Measurements from ENCODE around the gene TBCC. TPM values are rescaled to one million over a fixed set of nuclear protein-coding genes. Genes with fewer than 3 reads are reported as not detected.

The TBCC gene
- total RNA-seq, 2 experiments from 2014 or later = 78.0 to 136 TPM

DNA sequence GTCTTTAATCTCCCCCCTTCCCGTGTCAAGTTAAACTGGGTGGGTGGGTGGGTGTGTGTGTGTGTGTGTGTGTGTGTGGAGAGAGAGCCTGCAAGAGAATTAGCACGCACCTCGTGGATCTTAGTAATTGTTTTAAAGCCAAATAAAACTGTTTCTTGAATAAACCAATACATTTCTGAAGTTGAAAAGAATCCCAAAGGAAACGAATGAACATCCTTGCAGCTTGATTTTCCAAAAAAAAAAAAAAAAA, 35.6 kb upstream of the TBCC start:
- POLR2A ChIA-PET = interaction anchor here (0.5 to 27.1 kb wide), 7 partner anchors 11 to 998 kb away, joined by 3 to 494 read pairs (median 4); partner anchors contain the start of gene TBCC
- CTCF ChIA-PET (ENCODE audit: unreplicated experiment) = no interaction called here
- peaks cover 28% of the 10 kb centered on the region; the same call in 1 of the 2 replicates for H3K36me3 ChIP-seq (ENCODE audit: insufficient read depth, low read length)
- peaks cover 5% of the 10 kb centered on the region for H4K20me1 ChIP-seq (ENCODE audit: insufficient read depth, low read length)
- no peak for TF ChIP-seq EZH2phosphoT487 (IDR thresholded peaks at IDR 0.05; ENCODE audit: borderline replicate concordance, low read depth, low read length)
- TF ChIP-seq, protein P1, sequence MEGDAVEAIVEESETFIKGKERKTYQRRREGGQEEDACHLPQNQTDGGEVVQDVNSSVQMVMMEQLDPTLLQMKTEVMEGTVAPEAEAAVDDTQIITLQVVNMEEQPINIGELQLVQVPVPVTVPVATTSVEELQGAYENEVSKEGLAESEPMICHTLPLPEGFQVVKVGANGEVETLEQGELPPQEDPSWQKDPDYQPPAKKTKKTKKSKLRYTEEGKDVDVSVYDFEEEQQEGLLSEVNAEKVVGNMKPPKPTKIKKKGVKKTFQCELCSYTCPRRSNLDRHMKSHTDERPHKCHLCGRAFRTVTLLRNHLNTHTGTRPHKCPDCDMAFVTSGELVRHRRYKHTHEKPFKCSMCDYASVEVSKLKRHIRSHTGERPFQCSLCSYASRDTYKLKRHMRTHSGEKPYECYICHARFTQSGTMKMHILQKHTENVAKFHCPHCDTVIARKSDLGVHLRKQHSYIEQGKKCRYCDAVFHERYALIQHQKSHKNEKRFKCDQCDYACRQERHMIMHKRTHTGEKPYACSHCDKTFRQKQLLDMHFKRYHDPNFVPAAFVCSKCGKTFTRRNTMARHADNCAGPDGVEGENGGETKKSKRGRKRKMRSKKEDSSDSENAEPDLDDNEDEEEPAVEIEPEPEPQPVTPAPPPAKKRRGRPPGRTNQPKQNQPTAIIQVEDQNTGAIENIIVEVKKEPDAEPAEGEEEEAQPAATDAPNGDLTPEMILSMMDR (conservative IDR thresholded peaks at IDR 0.05; ENCODE audit: low read length) = no peak
- peak overlapping the region; percentile 92 for H3K27ac ChIP-seq (ENCODE audit: low read depth, low read length, poor library complexity, severe bottlenecking)
- no peaks in the 10 kb centered on the region for H3K9me3 ChIP-seq (ENCODE audit: low read length)
- H3K4me1 ChIP-seq (ENCODE audit: insufficient read depth, low read length, poor library complexity, severe bottlenecking) = peaks cover 70% of the 10 kb centered on the region
- no peak overlapping the region for H2AFZ ChIP-seq (ENCODE audit: low read length)
- H3K79me2 ChIP-seq (ENCODE audit: insufficient read depth, low read depth, low read length) = peaks cover 79% of the 10 kb centered on the region
- no TSS peak for BruUV-seq (replicated peaks)
- peak overlapping the region; percentile 75 for H3K4me3 ChIP-seq (ENCODE audit: low read depth, low read length, poor library complexity, severe bottlenecking)
- intact Hi-C loops (cut with micrococcal nuclease; ENCODE audit: unreplicated experiment) = no loop called here
- no peaks in the 10 kb centered on the region for H3K9me2 ChIP-seq (ENCODE audit: insufficient read depth, low read length)
- H3K4me2 ChIP-seq (ENCODE audit: low read length) = peak overlapping the region; percentile 75; the same call in 1 of the 2 replicates
- peak; percentile 65 for DNase-seq (ENCODE audit: low spot score)

DNA sequence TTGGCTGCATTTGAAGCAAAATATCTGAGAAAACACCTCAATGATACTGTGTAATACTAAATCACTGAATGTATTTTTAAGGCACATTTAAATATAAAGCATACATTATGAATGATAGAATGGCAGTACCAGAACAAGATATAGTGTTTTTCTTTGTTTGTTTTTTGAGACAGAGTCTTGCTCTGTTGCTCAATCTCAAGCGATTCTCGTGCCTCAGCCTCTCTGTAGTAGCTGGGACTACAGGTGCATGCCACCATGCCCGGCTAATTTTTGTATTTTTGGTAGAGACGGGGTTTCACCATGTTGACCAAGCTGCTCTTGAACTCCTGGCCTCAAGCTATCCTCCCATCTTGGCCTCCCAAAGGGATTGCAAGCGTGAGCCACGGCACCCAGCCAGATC, 33.6 kb upstream of the TBCC start:
- intact Hi-C loops (cut with micrococcal nuclease; ENCODE audit: unreplicated experiment) = no loop called here
- peaks cover 70% of the 10 kb centered on the region for H3K4me1 ChIP-seq (ENCODE audit: insufficient read depth, low read length, poor library complexity, severe bottlenecking)

DNA sequence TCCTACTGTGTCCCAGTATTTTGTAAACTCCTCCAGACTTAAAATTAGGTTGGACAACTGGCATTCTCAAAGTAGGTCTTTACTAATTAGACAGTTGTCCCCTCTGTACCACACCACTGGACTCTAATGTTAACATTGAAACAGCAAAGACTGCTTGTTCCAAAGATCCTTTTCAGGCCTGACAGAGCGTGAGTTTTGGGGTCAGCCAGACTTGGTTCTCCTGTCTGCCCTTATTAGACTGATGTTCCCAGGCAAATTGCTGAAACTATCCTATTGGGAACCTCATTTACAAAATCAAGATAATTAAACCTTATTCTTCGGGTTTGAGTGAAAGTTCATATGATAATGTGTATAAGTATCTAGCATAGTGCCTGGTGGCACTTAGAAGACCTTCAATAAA, 32.2 kb upstream of the TBCC start:
- H3K79me2 ChIP-seq (ENCODE audit: insufficient read depth, low read depth, low read length) = peaks cover 74% of the 10 kb centered on the region; the same call in 1 of the 2 replicates
- CTCF ChIA-PET (ENCODE audit: unreplicated experiment) = no interaction called here
- no peak for DNase-seq (ENCODE audit: low spot score)
- no peaks in the 10 kb centered on the region for H3K9me3 ChIP-seq (ENCODE audit: low read length)
- no peaks in the 10 kb centered on the region for H3K36me3 ChIP-seq (ENCODE audit: insufficient read depth, low read length)
- no peak for TF ChIP-seq EZH2phosphoT487 (IDR thresholded peaks at IDR 0.05; ENCODE audit: borderline replicate concordance, low read depth, low read length)
- TF ChIP-seq, protein P1 (conservative IDR thresholded peaks at IDR 0.05; ENCODE audit: low read length) = no peak
- no TSS peak for BruUV-seq (replicated peaks)
- intact Hi-C loops (cut with micrococcal nuclease; ENCODE audit: unreplicated experiment) = no loop called here
- peaks cover 80% of the 10 kb centered on the region for H3K4me1 ChIP-seq (ENCODE audit: insufficient read depth, low read length, poor library complexity, severe bottlenecking)
- peak overlapping the region; percentile 9 for H3K4me3 ChIP-seq (ENCODE audit: low read depth, low read length, poor library complexity, severe bottlenecking)
- H3K4me2 ChIP-seq (ENCODE audit: low read length) = peak overlapping the region; percentile 75
- H4K20me1 ChIP-seq (ENCODE audit: insufficient read depth, low read length) = no peaks in the 10 kb centered on the region
- H3K9me2 ChIP-seq (ENCODE audit: insufficient read depth, low read length) = no peaks in the 10 kb centered on the region
- POLR2A ChIA-PET = interaction anchor here (0.6 to 27.1 kb wide), 3 partner anchors 15 to 214 kb away, joined by 3 to 494 read pairs (median 3); partner anchors contain the start of genes TBCC and UBR2
- H2AFZ ChIP-seq (ENCODE audit: low read length) = peak overlapping the region; percentile 38; the same call in 1 of the 2 replicates
- peak overlapping the region; percentile 92 for H3K27ac ChIP-seq (ENCODE audit: low read depth, low read length, poor library complexity, severe bottlenecking)

More for the DNA sequence above, 33.6 kb upstream of the TBCC start:
- H2AFZ ChIP-seq (ENCODE audit: low read length) = peak overlapping the region; percentile 38; the same call in 1 of the 2 replicates
- peaks cover 74% of the 10 kb centered on the region for H3K79me2 ChIP-seq (ENCODE audit: insufficient read depth, low read depth, low read length)
- BruUV-seq (replicated peaks) = no TSS peak
- no peaks in the 10 kb centered on the region for H3K9me3 ChIP-seq (ENCODE audit: low read length)
- H3K27ac ChIP-seq (ENCODE audit: low read depth, low read length, poor library complexity, severe bottlenecking) = peak overlapping the region; percentile 92
- peak overlapping the region; percentile 75 for H3K4me2 ChIP-seq (ENCODE audit: low read length)
- TF ChIP-seq, protein P1 (conservative IDR thresholded peaks at IDR 0.05; ENCODE audit: low read length) = no peak
- TF ChIP-seq EZH2phosphoT487 (IDR thresholded peaks at IDR 0.05; ENCODE audit: borderline replicate concordance, low read depth, low read length) = no peak
- no peaks in the 10 kb centered on the region for H4K20me1 ChIP-seq (ENCODE audit: insufficient read depth, low read length)
- CTCF ChIA-PET (ENCODE audit: unreplicated experiment) = no interaction called here
- DNase-seq (ENCODE audit: low spot score) = no peak
- POLR2A ChIA-PET = interaction anchor here (0.6 to 27.1 kb wide), 3 partner anchors 9 to 605 kb away, joined by 5 to 494 read pairs (median 67); partner anchors contain the start of gene TBCC
- H3K9me2 ChIP-seq (ENCODE audit: insufficient read depth, low read length) = no peaks in the 10 kb centered on the region
- H3K36me3 ChIP-seq (ENCODE audit: insufficient read depth, low read length) = peaks cover 10% of the 10 kb centered on the region; the same call in 1 of the 2 replicates
- H3K4me3 ChIP-seq (ENCODE audit: low read depth, low read length, poor library complexity, severe bottlenecking) = peak overlapping the region; percentile 9

All from OCI-LY7 (cell line).